ENCODE results near the gene TMEM18.

- TF ChIP-seq CTCF (IDR thresholded peaks at IDR 0.05) (no peak), POLR2A (IDR thresholded peaks at IDR 0.05) (no peak)
These were observed 43.2 kb downstream of the TMEM18 start for GRCh38 chr2:634041-634440.
